HG03565 (cell line): ENCODE data around the gene KCNQ1.

ENCODE experiments used
- ATAC-seq: cut with Tn5 transposase; IDR thresholded peaks from one replicate; pipeline ENCODE4 v1.9.1; 2021; ENCODE audit warnings: mild to moderate bottlenecking, moderate library complexity; ENCODE audit not compliant: unreplicated experiment

Gene KCNQ1

GRCh38 chr11:2839395-2839943 is 394.7 kb downstream of the KCNQ1 start:
- no peak for ATAC-seq

DNA sequence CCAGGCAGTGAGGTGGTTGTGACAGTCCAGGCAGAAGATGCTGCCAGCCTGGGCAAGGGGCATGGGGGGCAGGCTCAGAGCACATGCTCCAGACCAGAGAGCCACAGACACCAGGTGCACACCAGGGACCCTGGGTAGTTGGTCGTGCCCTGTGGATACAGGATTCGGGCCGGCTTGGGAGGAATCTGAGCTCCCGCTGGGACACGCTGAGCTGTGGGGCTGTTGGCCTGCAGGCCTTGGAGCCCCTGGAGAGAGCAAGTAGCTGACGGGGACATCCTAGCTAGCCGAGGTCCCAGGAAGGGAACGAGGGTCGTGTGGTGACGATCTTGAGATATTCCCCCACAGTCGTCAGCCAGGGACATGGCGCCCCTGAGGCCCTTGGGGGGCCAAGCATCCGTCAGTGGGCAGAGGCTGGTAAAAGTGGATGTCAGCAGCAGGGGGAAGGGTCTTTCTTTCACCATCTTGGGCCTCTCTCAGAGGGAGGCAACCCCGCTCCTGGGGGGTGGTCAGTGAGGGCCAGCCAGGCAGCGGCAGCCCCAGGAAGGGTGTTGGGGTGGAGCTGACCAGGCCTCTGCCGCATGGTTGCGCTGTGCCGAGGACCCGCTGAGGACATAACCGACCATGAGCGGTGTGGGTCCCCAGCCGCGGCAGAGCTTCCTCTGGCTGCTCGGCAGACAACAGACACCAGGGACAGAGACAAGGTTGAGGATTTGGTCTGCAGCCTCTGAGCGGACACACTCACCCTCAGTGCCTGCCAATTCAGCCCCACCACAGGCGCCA is 396.8 kb downstream of the KCNQ1 start:
- no peak for ATAC-seq

GRCh38 chr11:2842876-2843275 is 398.1 kb downstream of the KCNQ1 start:
- ATAC-seq = no peak

- ATAC-seq = no peak
Observed at GRCh38 chr11:2843551-2843950, 398.7 kb downstream of the KCNQ1 start.

DNA sequence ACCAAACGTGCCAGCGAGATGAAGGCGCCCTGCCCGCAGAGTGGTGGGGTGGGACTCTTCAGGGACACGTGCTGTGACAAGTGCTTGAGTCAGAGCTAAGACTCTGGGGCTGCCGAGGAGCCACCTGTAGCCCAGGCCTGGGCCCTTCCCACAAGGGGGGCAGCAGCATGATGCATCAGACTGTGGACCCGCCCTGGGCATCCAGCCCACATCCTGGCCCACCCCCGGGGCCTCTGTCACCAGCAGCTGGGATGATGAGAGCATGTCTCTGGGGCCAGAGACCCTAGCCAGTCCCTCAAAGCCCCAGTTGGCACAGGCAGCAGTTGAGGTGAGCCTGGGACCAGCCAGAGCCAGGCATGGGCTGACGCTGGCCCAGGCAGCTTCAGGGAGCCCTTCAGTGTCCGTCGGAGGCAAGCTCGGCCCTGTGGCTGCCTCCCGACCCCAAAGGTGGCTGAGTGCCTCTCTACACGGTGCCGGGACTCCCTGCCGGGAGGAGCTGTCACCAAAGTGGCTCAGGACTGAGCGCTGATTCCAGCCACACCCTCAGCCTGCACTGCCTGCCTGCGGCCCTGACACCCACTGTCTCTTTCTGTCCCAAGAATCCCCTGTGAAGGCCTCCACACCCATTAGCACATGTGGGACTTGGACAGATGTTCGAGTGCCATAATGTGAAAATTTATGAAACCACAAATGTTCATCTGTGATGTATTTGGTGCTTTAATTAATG is 399.5 kb downstream of the KCNQ1 start:
- no peak for ATAC-seq

GRCh38 chr11:2844996-2845395 is 400.2 kb downstream of the KCNQ1 start:
- no peak for ATAC-seq

GRCh38 chr11:2846056-2846455 is 401.2 kb downstream of the KCNQ1 start:
- ATAC-seq = no peak

GRCh38 chr11:2846470-2846869 is 401.7 kb downstream of the KCNQ1 start:
- ATAC-seq = no peak

DNA sequence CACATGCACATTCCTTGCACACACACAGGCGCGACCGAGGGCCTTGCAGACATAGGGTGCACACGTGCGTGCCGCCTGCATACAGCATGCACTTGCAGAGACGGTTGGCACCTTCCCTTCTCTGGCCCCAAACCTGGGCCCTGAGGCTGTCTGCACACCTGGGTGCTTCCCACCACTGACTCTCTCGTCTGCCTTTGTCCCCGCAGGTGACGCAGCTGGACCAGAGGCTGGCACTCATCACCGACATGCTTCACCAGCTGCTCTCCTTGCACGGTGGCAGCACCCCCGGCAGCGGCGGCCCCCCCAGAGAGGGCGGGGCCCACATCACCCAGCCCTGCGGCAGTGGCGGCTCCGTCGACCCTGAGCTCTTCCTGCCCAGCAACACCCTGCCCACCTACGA is 402.8 kb downstream of the KCNQ1 start:
- no peak for ATAC-seq

- ATAC-seq = no peak
Observed at GRCh38 chr11:2848497-2848896, 403.7 kb downstream of the KCNQ1 start.

DNA sequence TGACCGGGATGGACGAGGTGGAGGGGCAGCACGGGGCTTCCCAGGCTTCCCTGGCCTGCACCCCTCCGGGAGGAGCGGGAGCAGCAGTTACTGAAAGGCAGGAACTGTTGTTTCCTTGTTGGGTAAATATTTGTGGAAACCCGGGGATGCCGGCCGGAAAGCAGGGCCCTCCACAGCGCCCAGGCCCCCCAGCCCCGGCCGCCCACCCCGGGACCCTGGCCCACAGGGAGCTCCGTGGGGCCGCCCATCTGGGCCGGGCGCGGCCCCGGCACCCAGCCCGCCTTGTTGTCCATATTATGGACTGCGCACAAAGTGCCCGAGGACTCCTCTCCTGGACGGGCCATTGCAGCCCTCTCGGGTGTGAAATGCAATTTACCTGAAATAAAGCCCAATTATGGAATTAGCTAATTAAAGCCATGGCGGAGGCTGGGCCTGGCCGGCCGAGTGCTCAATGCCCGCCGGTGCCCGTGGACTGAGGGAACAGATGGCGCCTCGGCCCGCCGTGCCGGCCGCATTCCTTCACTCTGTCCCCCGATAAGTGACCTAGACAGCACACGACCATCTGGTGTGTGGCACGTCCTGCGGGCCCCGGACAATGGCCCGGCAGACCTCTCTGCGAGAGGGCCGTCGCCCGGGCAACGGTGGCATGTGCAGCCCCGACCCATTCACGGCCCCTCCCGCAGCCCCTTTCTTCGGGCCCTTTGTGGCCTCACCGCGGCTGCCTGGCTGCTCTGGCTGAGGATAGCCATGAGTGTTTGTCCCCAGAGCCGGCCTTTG is 405.4 kb downstream of the KCNQ1 start:
- no peak for ATAC-seq

DNA sequence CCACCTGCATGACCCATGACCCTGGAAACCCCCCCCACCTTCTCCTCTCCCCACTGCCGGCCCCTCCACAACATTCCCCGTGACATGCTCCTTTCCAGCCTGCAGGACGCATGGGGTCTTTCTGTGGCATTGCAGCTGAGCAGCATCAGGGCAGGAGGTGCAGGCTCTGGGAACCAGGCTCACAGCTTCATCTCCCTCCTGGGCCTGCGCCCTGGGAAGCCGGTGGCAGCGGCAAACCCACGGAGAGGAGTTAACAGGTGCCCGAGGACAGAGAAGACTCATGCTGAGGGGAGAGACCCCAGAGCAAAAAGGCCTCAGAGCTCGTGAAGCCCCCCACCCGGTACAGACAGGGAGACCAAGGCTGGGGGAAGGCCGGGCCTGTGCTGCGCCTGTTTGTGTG is 408.6 kb downstream of the KCNQ1 start:
- no peak for ATAC-seq

GRCh38 chr11:2853997-2854560 is 409.3 kb downstream of the KCNQ1 start:
- ATAC-seq = no peak

DNA sequence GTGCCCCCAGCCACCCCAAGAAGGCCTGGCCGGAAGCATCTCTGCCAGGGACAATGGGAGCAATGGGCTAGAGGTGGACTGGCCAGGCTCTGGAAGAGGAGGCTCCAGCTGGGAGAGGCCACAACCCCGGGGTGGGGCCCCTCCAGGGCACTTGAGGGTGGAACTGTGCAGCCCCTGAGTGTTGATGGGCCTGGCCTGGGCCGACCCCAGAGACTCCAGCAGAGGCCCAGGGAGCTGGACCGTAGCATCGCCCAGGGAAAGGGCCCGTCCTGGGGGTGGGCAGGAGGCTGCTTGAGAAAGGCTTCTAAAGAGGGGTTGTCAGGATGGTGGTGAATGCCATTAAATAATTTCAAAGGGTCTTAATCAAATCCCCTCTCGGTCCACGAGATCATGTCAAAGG is 410.4 kb downstream of the KCNQ1 start:
- ATAC-seq = no peak

- ATAC-seq = no peak
Observed at GRCh38 chr11:2857276-2857675, 412.5 kb downstream of the KCNQ1 start.

GRCh38 chr11:2857918-2858317 is 413.1 kb downstream of the KCNQ1 start:
- ATAC-seq = no peak

DNA sequence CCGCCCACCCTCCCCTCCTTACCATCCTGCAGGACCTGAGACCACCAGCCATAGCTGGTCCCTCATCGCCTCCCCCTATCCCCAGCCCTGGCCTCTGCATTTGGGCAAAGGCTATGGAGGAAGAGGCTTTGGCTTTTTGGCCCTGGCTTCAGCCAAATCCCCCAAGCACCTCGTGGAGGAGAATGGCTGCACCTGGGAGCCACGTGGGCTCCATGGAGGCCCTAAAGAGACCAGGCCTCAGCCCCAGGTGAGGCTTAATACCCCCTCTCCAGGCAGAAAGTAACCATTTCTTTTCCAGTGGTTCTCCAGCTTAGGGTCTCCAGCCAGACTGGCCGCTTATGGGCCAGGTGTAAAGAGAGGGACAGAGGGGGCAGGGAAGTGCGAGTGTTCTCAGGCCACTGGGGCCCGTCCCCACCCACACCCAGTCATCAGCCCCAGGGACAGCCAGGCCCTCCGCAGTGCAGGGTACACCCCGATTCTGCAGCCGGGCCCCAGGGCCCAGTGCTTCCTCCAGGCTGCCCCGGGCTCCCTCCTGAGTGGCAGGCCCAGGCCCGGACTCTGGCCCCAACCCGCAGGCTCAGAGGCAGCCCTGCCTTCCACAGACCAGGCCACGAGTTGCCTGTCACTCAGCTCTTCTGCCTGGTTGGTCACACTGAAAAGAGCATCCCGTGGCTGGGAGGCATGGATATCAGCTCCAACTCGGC is 414.3 kb downstream of the KCNQ1 start:
- no peak for ATAC-seq

GRCh38 chr11:2859699-2860037 is 414.9 kb downstream of the KCNQ1 start:
- no peak for ATAC-seq

- ATAC-seq = no peak
Observed at GRCh38 chr11:2860636-2861035, 415.8 kb downstream of the KCNQ1 start.

DNA sequence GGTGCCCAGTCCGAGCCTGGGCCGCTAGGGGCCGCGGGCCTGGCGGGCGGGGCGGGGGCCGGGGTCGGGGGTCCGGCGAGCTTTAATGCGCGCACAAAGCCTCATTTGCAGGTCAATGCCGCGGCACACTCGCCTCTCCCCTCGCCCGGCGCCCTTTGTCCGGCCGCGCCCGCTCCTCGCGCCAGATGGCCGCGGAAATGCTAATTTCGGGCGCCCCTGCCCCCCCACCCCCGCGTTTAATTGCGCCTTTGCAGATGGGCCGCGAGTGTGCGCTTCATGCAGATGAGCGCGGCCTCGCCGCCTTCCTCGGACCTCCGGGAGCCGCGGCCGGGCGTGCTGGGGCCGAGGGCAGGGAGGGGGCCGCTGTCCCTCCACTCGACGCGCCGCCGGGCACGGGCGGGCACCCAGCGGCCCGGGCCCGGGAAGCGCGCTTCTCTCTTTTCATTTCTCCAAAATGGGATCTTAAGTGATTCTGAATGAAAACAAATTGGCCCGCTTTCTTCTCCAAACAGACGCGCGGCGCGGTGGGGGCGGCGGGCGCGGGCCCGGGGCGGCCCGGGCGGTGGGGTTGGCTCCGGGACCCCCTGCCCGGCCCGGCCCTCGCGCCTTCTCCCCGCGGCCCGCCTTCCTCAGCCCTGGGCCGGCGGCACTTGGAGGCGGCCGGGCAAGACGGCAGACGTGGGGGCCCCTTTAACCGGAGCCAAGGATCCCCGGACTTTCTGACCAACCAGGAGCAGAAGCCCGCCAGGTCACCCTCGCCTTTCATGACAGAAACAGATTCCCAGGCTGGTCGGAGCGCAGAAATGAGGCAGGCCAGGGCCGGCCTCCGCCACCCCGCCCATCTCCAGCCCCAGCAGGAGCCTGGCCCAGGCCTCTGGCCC is 417.8 kb downstream of the KCNQ1 start:
- ATAC-seq = no peak
